H1 (cell line): ENCODE results near the gene SATL1. TPM values are rescaled to one million over a fixed set of nuclear protein-coding genes. Genes with fewer than 3 reads are reported as not detected.
"Not testable (repeated sequence)": the region's sequence is repeated elsewhere in the genome, so short reads cannot be mapped to it uniquely, and the experiment has no call there.

Source experiments
- CTCF ChIA-PET: fragments of 300-600 bp; sonication (Branson Sonifier 250); formaldehyde crosslinking; loops from one replicate; lab custom pipeline; 2021; ENCODE audit not compliant: partially characterized antibody; lab: Charles Lee
- POLR2A ChIA-PET: fragments of 300-600 bp; sonication (Branson Sonifier 250); formaldehyde crosslinking; loops from one replicate; lab custom pipeline; 2021; ENCODE audit warnings: inconsistent platforms; ENCODE audit not compliant: partially characterized antibody; lab: Charles Lee
- DNase-seq, 2 experiments: peaks; one replicate each; pipeline versions ENCODE4 v3.0.0 to v3.0.0-alpha.2; 2010 to 2022; ENCODE audit warnings: low spot score in 2 of 2, low read depth in 1 of 2, mixed read lengths in 1 of 2
- FAIRE-seq: peaks from 2 replicates; lab custom pipeline; 2011; peaks lifted over from hg19 to GRCh38; lab: Jason Lieb, UNC
- H2AFZ ChIP-seq: 2 replicates; pipeline ENCODE4 v1.8.1; 2012; ENCODE audit warnings: low read length, inconsistent platforms
- H2AK5ac ChIP-seq: 2 replicates; pipeline ENCODE4 v1.6.1; 2013; ENCODE audit warnings: low read depth, low read length
- H2BK120ac ChIP-seq: replicated peaks from 2 replicates; pipeline ENCODE3; 2013; ENCODE audit warnings: low read depth, low read length, inconsistent platforms
- H2BK12ac ChIP-seq: 2 replicates; pipeline ENCODE4 v1.6.1; 2013; ENCODE audit warnings: low read depth, low read length
- H2BK15ac ChIP-seq: 2 replicates; pipeline ENCODE4 v1.6.1; 2013; ENCODE audit warnings: low read length
- H2BK20ac ChIP-seq: 2 replicates; pipeline ENCODE4 v1.6.1; 2013; ENCODE audit warnings: low read length
- H2BK5ac ChIP-seq: 2 replicates; pipeline ENCODE4 v1.6.1; 2013; ENCODE audit warnings: low read depth, low read length
- H3K14ac ChIP-seq: 2 replicates; pipeline ENCODE4 v1.6.1; 2013; ENCODE audit warnings: inconsistent platforms; ENCODE audit not compliant: insufficient read length
- H3K18ac ChIP-seq: 2 replicates; pipeline ENCODE4 v1.6.1; 2013; ENCODE audit warnings: low read length; ENCODE audit errors: extremely low read depth
- H3K23ac ChIP-seq: 2 replicates; pipeline ENCODE4 v1.6.1; 2013; ENCODE audit warnings: inconsistent platforms; ENCODE audit not compliant: insufficient read length
- H3K23me2 ChIP-seq: 2 replicates; pipeline ENCODE4 v1.6.1; 2013; ENCODE audit warnings: low read depth, low read length
- H3K27ac ChIP-seq: 2 replicates; pipeline ENCODE4 v1.6.1; 2011; ENCODE audit warnings: low read depth, low read length, inconsistent platforms
- H3K27me3 ChIP-seq, 4 experiments: replicated peaks in 1 of 4; 1 replicate in 1 of 4; 2 replicates in 3 of 4; pipeline versions ENCODE4 v1.6.1 to v1.8.1; 2011 to 2013; ENCODE audit warnings: low read length in 3 of 4, mild to moderate bottlenecking in 3 of 4, inconsistent platforms in 2 of 4, mixed read lengths in 2 of 4, moderate library complexity in 1 of 4; ENCODE audit not compliant: control insufficient read depth in 3 of 4, insufficient read depth in 3 of 4; ENCODE audit errors: extremely low read depth in 1 of 4
- H3K36me3 ChIP-seq, 4 experiments: 2 replicates each; pipeline versions ENCODE4 v1.6.1 to v1.8.1; 2011 to 2013; ENCODE audit warnings: mild to moderate bottlenecking in 4 of 4, low read length in 3 of 4, moderate library complexity in 2 of 4, control low read depth in 1 of 4, inconsistent platforms in 1 of 4; ENCODE audit not compliant: insufficient read depth in 4 of 4, control insufficient read depth in 2 of 4
- H3K4ac ChIP-seq: replicated peaks from 2 replicates; pipeline ENCODE3; 2013; ENCODE audit warnings: low read length, low read depth, mixed read lengths, inconsistent platforms; ENCODE audit not compliant: insufficient read length
- H3K4me1 ChIP-seq, 4 experiments: replicated peaks in 1 of 4; 1 replicate in 1 of 4; 2 replicates in 3 of 4; pipeline versions ENCODE4 v1.6.1 to v1.8.1; 2011 to 2013; ENCODE audit warnings: low read length in 3 of 4, inconsistent platforms in 2 of 4, mixed read lengths in 1 of 4; ENCODE audit not compliant: insufficient read depth in 4 of 4, control insufficient read depth in 3 of 4
- H3K4me2 ChIP-seq, 2 experiments: 2 replicates each; pipeline versions ENCODE4 v1.6.1 to v1.8.1; 2011 to 2013; ENCODE audit warnings: low read depth in 2 of 2, low read length in 2 of 2, control low read depth in 1 of 2, inconsistent platforms in 1 of 2, mild to moderate bottlenecking in 1 of 2; ENCODE audit not compliant: insufficient read depth in 1 of 2
- H3K4me3 ChIP-seq, 4 experiments: fragments of 200-600, 300-600 bp in 1 of 4; sonication (generic), shearing (Covaris generic), sonication (Bioruptor Twin) in 1 of 4; 2 replicates each; pipeline versions ENCODE4 v1.5.1 to v1.8.1; 2011 to 2016; ENCODE audit warnings: low read length in 4 of 4, low read depth in 3 of 4, control low read depth in 2 of 4, inconsistent platforms in 2 of 4, mild to moderate bottlenecking in 2 of 4, mixed read lengths in 1 of 4, moderate library complexity in 1 of 4; ENCODE audit not compliant: insufficient read depth in 2 of 4; ENCODE audit errors: extremely low read depth in 1 of 4
- H3K56ac ChIP-seq: replicated peaks from 2 replicates; pipeline ENCODE3; 2013; ENCODE audit warnings: low read depth, mild to moderate bottlenecking, mixed read lengths, low read length, inconsistent platforms; ENCODE audit not compliant: insufficient read length
- H3K79me1 ChIP-seq: 2 replicates; pipeline ENCODE4 v1.6.1; 2013; ENCODE audit warnings: low read depth, low read length, control low read depth
- H3K79me2 ChIP-seq, 2 experiments: 2 replicates each; pipeline versions ENCODE4 v1.6.1 to v1.8.1; 2012 to 2013; ENCODE audit warnings: low read length in 2 of 2, mild to moderate bottlenecking in 2 of 2, inconsistent platforms in 1 of 2; ENCODE audit not compliant: insufficient read depth in 2 of 2, control insufficient read depth in 1 of 2
- H3K9ac ChIP-seq, 4 experiments: replicated peaks in 1 of 4; 1 replicate in 1 of 4; 2 replicates in 3 of 4; pipeline versions ENCODE4 v1.6.1 to v1.8.1; 2011 to 2013; ENCODE audit warnings: low read depth in 3 of 4, low read length in 3 of 4, control low read depth in 2 of 4, mild to moderate bottlenecking in 2 of 4, moderate library complexity in 2 of 4, inconsistent platforms in 1 of 4; ENCODE audit errors: extremely low read depth in 1 of 4
- H3K9me3 ChIP-seq, 2 experiments: 2 replicates each; pipeline versions ENCODE4 v1.6.1 to v1.8.1; 2012 to 2013; ENCODE audit warnings: mild to moderate bottlenecking in 2 of 2, moderate library complexity in 2 of 2, control low read depth in 1 of 2, inconsistent platforms in 1 of 2, low read depth in 1 of 2, low read length in 1 of 2, mixed read lengths in 1 of 2; ENCODE audit not compliant: insufficient read depth in 2 of 2
- H4K20me1 ChIP-seq, 2 experiments: replicated peaks in 1 of 2; 2 replicates each; pipeline versions ENCODE3 to v1.8.1; 2011 to 2013; ENCODE audit warnings: inconsistent platforms in 2 of 2, low read length in 2 of 2, mild to moderate bottlenecking in 1 of 2; ENCODE audit not compliant: insufficient read depth in 2 of 2, control insufficient read depth in 1 of 2
- H4K5ac ChIP-seq: 2 replicates; pipeline ENCODE4 v1.6.1; 2013; ENCODE audit warnings: low read length, low read depth, mixed read lengths, inconsistent platforms; ENCODE audit not compliant: insufficient read length
- H4K8ac ChIP-seq: 2 replicates; pipeline ENCODE4 v1.8.0; 2013; ENCODE audit warnings: mild to moderate bottlenecking, moderate library complexity, low read length, inconsistent platforms; ENCODE audit not compliant: insufficient read depth; ENCODE audit errors: extremely low read depth
- H4K91ac ChIP-seq: replicated peaks from 2 replicates; pipeline ENCODE3; 2013; ENCODE audit warnings: low read length, mixed read lengths, inconsistent platforms; ENCODE audit not compliant: insufficient read length
- WGBS, 2 experiments: shearing (Covaris generic) in 1 of 2; methylation state at CpG; one replicate each; pipeline versions ENCODE4 v1.1.6 to v1.1.7; 2013 to 2015; ENCODE audit warnings: low lambda C conversion rate in 2 of 2, mixed read lengths in 2 of 2, inconsistent platforms in 1 of 2, low coverage in 1 of 2, missing lambda C conversion rate in 1 of 2; ENCODE audit not compliant: insufficient replicate concordance in 2 of 2, insufficient coverage in 1 of 2, insufficient read length in 1 of 2; ENCODE audit errors: extremely low coverage in 1 of 2, missing lambda C conversion rate in 1 of 2; 5-methylcytosine and 5-hydroxymethylcytosine counted together
- polyA plus RNA-seq, 7 experiments: library from polyadenylated mRNA; depleted of rRNA in 3 of 7; stranded (reverse) in 5 of 7; unstranded in 2 of 7; fragments of >200 nt in 5 of 7; fragments of 200-250 nt in 2 of 7; gene quantifications; 1 replicate in 5 of 7; 2 replicates in 1 of 7; 4 replicates in 1 of 7; pipeline versions ENCODE4 v1.2.1 to v1.2.3, GENCODE V29; 2011 to 2013; ENCODE audit warnings: missing spikeins in 2 of 7, mixed read lengths in 2 of 7
- total RNA-seq: library from RNA; stranded (reverse); fragmentation: NEBNext Ultra II Directional; extraction: Animal tissue kit (Norgen Biotek cat#: 25700); gene quantifications from 2 replicates; pipeline ENCODE4 v1.2.1, GENCODE V29; 2021

SATL1 gene
- total and polyA plus RNA-seq, 2 of the 8 experiments (the other 6 are each of a cell fraction or from before 2014, with no cell fraction given) = 0.06 to 0.17 TPM

- H2AK5ac ChIP-seq, H3K4ac ChIP-seq, H2BK120ac ChIP-seq, H3K27ac ChIP-seq, H3K4me1 ChIP-seq, H2BK15ac ChIP-seq, H3K18ac ChIP-seq, H3K23me2 ChIP-seq, H3K14ac ChIP-seq, H3K27me3 ChIP-seq, H4K8ac ChIP-seq, H3K56ac ChIP-seq, CTCF ChIA-PET, H3K36me3 ChIP-seq, H3K79me2 ChIP-seq, H2BK5ac ChIP-seq, FAIRE-seq, H3K9me3 ChIP-seq, H3K79me1 ChIP-seq, DNase-seq, H4K5ac ChIP-seq, H3K23ac ChIP-seq, H2BK12ac ChIP-seq, H3K4me2 ChIP-seq, H2BK20ac ChIP-seq, H3K4me3 ChIP-seq, POLR2A ChIA-PET, H2AFZ ChIP-seq, H4K20me1 ChIP-seq, H4K91ac ChIP-seq, H3K9ac ChIP-seq: not testable (repeated sequence)
- WGBS, 2 experiments = 92% methylated on average over 1 of the region's 1 CpG; no CpG with 5 or more reads in 1 of the 2 experiments
These were observed 166.3 kb downstream of the SATL1 start for GRCh38 chrX:85077247-85077646.
